HFF-Myc (cell line): ENCODE results near the gene PER2.

Source experiments
- DNase-seq: peaks from one replicate; pipeline ENCODE4 v3.0.0-alpha.2; 2011; ENCODE audit warnings: low read depth; ENCODE audit errors: extremely low read depth
- H3K4me3 ChIP-seq: replicated peaks from 2 replicates; pipeline ENCODE4 v1.5.1; 2011; ENCODE audit warnings: low read depth, mild to moderate bottlenecking, control low read depth, low read length
- CTCF ChIP-seq: IDR thresholded peaks from 2 replicates; pipeline ENCODE4 v1.5.1; 2012; ENCODE audit warnings: mild to moderate bottlenecking, low read depth, low read length, control low read depth; ENCODE audit errors: missing control alignments

Gene PER2

GRCh38 chr2:238294393-238295143 lies 6.2 kb upstream of the PER2 start:
- no peak overlapping the region for H3K4me3 ChIP-seq
- DNase-seq, result no peak
- TF ChIP-seq CTCF, result no peak

- no peak for TF ChIP-seq CTCF
Observed at GRCh38 chr2:238294046-238294392, 5.6 kb upstream of the PER2 start.

DNA sequence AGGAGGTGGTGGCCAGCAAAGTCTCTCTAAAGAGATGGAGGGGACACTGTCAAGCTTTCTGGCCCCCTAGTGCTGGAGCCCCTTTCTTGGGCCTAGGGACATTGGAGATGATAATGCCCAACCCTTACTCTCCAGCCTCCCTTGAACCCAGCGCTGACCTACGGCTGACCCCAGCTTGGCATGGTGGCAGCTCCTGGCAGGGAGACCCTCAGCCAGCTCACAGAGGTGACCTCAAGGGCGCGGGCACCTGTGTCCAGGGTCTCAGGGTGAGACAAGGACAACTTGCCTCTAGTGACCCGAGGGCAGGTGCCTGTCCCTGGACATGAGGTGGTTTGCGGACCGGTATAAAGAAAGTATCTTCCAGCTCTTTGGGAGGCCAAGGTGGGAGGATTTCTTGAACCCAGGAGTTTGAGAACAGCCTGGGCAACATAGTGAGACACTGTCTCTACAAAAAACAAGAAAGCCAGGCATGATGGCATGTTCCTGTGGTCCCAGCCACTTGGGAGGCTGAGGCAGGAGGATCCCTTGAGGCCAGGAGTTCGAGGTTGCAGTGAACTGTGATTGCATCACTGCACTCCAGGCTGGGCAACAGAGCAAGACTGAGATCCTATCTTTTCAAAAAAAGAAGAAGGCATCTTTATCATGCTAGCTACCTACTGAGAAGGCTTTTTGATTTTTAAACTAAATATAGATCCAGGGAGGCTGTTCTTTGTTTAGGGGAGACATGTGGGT lies 3.3 kb upstream of the PER2 start:
- no peak overlapping the region for H3K4me3 ChIP-seq
- no peak for TF ChIP-seq CTCF
- DNase-seq, result no peak

More at GRCh38 chr2:238294046-238294392, 5.6 kb upstream of the PER2 start:
- no peak overlapping the region for H3K4me3 ChIP-seq
- no peak for DNase-seq

GRCh38 chr2:238290715-238291549 lies 2.5 kb upstream of the PER2 start:
- H3K4me3 ChIP-seq, result no peak overlapping the region
- no peak for TF ChIP-seq CTCF
- DNase-seq, result no peak

DNA sequence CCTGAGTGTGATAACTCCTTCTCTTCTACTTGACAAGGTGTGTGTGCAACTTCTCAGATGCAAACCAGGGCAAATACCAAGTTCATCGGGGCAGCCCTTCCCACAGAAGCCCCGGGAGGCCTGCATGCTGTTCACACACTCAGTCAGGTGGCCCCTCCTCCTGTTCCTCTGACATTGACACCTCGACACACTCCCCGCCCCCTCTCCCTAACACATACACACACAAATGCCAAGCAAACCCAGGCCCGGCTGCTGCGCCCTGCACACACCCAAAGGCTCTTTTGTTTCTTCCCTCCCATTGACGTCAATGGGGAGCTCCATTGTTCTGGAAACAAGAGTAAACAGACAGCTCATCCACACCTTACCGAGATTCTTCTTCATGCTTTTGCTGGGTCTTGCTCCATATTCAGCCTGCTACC lies 1.7 kb upstream of the PER2 start:
- no peak for DNase-seq
- no peak overlapping the region for H3K4me3 ChIP-seq
- no peak for TF ChIP-seq CTCF

- no peak for DNase-seq
- no peak for TF ChIP-seq CTCF
- peak overlapping the region; percentile 95 for H3K4me3 ChIP-seq
Observed at GRCh38 chr2:238289574-238289973, 1.2 kb upstream of the PER2 start.
